ENCODE results near the gene TNNT3. TPM values are rescaled to one million over a fixed set of nuclear protein-coding genes. Genes with fewer than 3 reads are reported as not detected.

Gene TNNT3
- total RNA-seq, 2 experiments from 2014 or later, result 0.42 TPM; not detected in 1

- ChIA-PET POLR2A (interaction anchor here (1.9 kb wide), 1 partner anchor 25 kb away, joined by 5 read pairs; no protein-coding TSS in a partner anchor), CTCF (interaction anchor here (1.3 to 2.0 kb wide), 2 partner anchors 25 to 34 kb away, joined by 3 to 8 read pairs; no protein-coding TSS in a partner anchor)
Measured at GRCh38 chr11:1916132-1916985, 3.1 kb upstream of the TNNT3 start.

- ChIA-PET CTCF (interaction anchor here (1.3 to 2.0 kb wide), 2 partner anchors 26 to 35 kb away, joined by 3 to 8 read pairs; no protein-coding TSS in a partner anchor), POLR2A (interaction anchor here (1.9 kb wide), 1 partner anchor 26 kb away, joined by 5 read pairs; no protein-coding TSS in a partner anchor)
Measured at GRCh38 chr11:1916986-1917522, 2.4 kb upstream of the TNNT3 start.

DNA sequence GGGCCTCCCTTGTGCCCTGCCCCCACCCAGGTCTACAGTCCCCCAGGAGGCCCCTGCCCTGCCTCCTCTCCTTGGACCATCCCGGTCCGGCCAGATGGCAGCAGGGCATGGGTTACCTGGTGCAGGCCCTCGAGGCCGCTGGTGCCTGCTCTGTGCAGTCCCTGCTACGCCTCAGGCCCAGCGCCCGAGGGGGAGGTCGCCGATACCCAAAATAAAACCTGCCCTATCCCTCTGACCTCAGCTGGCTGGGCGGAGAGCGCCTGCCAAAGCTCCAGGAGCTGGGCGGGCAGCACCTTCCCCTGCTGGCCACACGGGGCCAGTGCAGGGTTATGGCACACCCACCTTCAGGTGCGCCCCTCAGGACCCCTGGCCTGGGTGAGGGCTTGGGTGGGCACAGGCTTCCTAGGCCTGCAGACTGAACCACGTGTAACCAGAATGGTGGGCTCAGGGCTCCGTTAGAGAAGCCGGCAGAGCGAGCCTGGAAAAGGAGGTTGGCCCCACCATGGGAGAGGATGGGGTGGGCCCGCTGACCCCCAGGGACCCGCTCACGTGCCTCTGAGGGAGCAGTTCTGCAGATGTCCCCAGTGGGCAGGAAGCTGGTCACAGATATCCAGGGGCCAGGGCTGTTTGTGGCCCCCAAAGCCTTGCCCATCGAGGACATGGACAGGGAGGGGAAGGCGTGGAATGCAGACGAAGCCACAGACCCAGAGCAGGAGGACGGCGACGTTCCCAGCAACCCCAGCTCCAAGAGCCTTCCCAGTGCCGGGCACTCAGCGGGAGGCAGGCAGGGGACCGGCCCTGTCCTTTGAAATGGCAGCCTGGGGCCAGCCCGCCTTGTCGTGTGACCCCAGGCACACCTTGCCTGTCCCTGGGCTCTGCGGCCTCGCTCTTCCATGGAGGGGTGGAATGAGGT is 1.7 kb upstream of the TNNT3 start:
- POLR2A ChIA-PET, result interaction anchor here (0.9 to 1.9 kb wide), 2 partner anchors 27 to 29 kb away, joined by 3 to 5 read pairs; no protein-coding TSS in a partner anchor

DNA sequence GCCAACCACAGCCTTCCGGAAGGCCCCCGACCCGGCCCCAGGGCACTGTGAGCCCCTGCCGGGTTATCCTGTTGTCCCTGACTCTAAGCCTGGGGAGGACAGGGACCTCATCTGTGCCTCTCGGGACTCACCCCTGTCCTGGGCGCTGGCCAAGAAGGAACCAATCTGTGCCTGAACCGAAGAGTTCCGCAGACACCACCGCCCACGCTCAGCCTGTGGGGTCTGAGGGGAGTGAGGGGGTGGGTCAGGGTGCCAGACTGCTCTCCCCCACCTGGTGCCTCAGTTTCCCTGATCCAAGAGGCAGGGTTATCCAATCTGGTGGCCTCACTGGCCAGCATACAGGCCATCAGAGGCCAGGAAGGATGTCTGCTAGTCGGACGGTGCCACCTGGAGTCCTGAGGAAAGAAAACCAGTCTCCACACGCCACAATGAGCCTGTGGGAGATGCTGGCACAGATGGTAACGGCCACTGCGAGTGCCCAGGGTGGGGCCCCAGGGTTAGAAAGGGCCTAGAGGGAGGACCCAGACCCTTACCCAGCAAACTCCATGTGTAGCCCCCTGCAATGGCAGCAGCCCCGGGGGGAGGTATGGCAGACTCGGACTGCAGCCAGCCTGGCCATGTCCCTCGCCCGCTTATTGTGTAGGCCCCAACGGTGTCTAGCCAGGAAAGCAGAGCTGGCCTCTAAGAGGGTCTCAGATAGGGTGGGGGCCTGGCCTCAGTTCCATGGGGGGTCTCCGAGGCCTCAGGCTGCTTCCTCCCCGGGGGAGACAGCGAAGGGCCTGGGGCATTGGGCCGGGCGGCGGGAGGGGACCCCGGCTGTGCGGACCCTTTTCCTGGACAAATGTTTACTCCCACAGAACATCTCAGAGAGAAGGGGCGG is 827 bp upstream of the TNNT3 start:
- CTCF ChIA-PET, result no interaction called here
- POLR2A ChIA-PET, result interaction anchor here (0.9 kb wide), 1 partner anchor 30 kb away, joined by 3 read pairs; no protein-coding TSS in a partner anchor

More for the DNA sequence above, 1.7 kb upstream of the TNNT3 start:
- CTCF ChIA-PET, result interaction anchor here (2.0 kb wide), 1 partner anchor 35 kb away, joined by 8 read pairs; no protein-coding TSS in a partner anchor

DNA sequence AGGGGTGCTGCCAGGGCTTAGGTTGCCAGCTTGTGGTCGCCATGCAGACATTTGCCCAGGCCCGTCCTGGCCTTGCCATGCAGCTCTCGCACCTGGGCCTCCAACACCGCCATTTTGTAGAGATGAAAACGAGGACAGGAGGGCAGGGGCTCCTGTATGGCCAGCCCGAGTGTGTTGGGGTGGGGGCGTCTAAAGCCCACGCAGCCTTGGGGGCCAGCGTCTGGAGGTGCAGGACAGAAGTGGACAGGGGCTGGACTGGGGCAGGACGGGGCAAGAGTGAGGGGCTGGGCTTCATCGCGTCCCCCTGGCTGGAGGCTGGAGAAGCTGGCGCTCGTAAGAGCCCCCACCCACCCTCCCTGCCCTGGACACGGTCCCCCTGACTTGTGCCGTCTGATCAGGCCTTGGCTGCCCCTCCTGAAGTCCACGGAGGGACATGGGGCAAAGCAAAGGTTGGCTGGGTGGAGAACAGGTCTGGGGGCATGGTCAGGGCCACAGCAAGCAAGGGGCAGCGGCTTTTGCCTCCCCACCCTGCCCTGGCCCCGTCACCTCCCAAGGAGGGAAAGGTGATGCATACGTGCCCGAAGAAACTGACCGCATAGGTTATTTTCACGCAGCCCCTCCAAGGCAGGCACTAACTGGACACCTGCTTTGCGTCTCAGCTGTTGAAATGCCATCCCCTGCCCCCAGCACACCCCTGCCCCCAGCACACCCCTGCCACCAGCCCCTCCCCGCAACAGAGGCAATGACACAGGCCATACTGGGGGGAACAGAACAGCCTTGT is 815 bp downstream of the TNNT3 start:
- CTCF ChIA-PET, result no interaction called here

DNA sequence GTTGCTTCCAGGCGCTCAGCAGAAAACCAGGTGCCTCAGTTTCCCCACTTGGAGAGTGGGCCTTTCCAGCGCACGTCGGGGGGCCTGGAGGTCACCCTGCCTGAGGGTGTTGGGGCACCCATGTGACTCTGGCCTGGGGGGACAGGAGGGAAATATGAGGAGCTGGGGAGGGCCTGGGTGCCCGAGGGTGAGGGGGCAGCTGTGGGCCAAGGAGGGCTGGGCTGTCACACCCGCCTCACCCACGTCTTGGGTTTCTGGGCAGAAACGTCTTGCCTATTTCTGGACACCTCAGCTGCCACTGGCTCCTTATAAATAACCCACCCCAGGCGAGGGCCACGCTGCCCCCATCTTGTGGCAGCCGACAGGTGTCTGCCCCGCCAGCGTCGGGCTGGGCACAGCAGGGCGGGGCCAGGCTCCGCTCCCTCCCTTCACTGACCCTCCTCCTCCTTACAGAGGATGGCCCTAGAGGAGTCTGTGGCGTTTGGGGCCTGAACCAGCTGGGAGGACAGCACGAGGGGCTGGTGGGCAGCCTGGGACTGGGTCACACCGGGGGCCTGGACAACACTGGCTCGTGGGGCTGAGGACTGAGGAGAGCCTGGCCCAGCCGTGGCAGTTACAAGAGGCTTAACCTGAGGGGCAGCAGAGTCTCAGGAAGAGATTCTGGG is 1.5 kb downstream of the TNNT3 start:
- ChIA-PET CTCF (interaction anchor here (0.9 to 2.4 kb wide), 6 partner anchors 27 to 230 kb away, joined by 3 to 7 read pairs (median 5); partner anchors contain the start of gene PRR33), POLR2A (interaction anchor here (0.5 kb wide), 1 partner anchor 1143 kb away, joined by 6 read pairs; no protein-coding TSS in a partner anchor)

More for the DNA sequence above, 815 bp downstream of the TNNT3 start:
- POLR2A ChIA-PET, result interaction anchor here (0.5 kb wide), 1 partner anchor 1142 kb away, joined by 6 read pairs; no protein-coding TSS in a partner anchor

DNA sequence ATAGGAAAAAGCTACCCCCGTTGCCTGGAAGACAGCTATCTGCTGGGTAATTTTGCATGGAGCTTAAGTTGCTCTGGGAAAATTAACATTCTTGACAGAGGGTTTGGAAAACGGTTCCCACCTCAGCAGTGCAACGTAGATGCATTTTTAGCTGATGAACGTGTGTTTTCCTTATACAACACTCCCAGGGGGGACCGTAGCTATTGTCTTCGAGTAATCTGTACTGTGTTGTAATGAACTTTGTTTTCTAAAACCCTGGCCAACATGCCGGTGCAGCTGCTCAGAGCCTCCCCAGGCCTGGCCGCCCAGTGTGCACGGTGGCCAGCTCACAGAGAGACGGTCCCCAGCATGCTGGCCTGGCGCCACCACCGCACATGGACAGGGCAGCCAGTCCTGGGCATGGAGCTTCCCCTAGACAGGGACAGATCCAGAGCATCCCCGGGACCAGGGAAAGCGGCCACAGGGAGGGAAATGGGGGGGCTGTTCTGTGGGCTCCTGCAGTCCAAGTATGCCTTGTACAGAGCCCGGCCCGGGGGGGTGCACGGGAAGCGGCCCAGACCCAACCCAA is 2.2 kb downstream of the TNNT3 start:
- CTCF ChIA-PET, result interaction anchor here (0.9 to 2.4 kb wide), 7 partner anchors 26 to 229 kb away, joined by 3 to 7 read pairs (median 5); partner anchors contain the start of gene PRR33
- POLR2A ChIA-PET, result no interaction called here

DNA sequence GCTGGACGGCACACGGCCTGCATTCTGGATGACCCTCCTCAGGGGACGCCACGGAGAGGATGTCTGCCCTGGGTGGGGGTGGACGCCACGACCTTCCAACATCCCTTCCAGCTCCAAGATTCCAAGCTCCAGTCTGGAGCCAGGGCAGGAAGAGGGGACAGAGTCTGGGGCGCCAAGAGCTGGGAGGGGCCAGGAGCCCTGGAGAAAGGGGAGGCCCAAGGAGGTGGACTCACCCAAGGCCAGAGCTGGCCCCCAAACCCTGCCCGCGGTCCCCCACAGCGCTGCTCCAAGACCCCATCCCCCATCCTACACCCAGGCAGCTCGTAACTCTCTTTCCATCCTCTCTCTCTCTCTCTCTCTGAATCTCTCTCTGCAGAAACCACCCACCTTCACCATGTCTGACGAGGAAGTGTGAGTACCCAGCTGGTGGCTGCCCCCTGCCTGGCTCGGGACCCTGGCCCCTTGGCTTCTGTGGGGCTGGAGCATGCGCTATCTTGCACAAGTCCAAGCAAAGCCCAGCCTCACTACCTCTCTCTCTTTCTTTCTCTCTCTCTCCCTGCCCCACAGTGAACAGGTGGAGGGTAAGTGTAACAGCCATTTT is 3.1 kb downstream of the TNNT3 start:
- ChIA-PET CTCF (interaction anchor here (0.8 to 2.4 kb wide), 6 partner anchors 14 to 229 kb away, joined by 3 to 7 read pairs (median 5); partner anchors contain the start of gene PRR33), POLR2A (no interaction called here)

DNA sequence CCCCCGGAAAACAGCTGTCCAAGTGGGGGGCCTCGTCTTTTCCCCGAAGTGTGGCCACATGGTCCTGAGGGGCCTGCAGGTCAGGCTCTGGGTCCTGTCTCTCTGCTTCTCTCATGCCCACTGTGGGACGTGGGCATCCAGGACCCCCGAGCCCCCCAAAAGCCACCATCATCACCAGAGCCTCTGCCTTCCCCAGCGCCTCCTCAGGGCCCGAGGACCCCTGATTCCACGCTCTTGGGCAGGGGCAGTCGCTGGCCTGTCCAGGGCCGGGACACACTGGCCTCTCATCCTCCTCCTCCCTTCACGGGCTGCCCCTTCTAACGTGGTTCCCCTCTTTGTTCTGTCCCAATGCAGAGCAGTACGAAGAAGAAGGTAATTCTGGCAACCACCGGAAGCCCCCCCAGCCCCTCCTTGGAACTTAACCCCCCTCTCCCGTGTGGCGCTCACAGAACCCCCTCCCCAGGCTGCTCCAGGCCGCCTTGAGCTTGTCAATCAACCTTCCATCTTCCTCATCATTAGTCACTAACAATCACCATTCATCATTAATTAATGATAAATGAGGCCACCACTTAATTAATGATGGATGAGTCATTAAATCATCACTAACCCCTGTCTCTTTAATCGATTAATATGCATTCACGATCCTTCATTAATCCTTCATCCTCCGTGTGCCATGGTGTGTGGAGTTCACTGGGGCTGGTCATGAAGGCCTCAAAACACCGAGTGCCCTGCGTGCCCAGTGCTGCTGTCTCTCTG is 3.9 kb downstream of the TNNT3 start:
- CTCF ChIA-PET, result interaction anchor here (1.5 to 2.4 kb wide), 2 partner anchors 32 to 41 kb away, joined by 5 to 7 read pairs; partner anchors contain the start of gene PRR33
- POLR2A ChIA-PET, result no interaction called here

DNA sequence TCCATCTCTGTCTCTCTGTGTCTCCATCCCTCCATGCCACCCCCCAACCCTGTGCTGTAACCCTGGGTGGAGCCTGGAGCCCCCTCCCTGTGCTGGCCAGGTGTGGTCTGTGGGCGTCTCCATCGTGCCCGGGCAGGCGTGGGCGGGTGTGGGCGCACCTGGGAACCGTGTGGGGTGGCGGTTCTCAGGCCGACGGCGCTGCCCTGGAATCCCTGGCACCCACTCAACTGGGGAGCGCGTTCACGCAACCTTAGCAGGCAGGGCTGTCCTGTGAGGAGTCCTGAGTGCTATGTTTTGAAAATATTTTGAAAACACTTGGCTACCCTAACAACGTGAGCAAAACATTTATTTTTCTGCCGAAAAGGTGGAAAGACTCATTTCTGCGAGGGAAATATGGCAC is 4.7 kb downstream of the TNNT3 start:
- ChIA-PET CTCF (no interaction called here), POLR2A (no interaction called here)

GRCh38 chr11:1924646-1925372 is 5.3 kb downstream of the TNNT3 start:
- CTCF ChIA-PET, result no interaction called here
- POLR2A ChIA-PET, result no interaction called here

DNA sequence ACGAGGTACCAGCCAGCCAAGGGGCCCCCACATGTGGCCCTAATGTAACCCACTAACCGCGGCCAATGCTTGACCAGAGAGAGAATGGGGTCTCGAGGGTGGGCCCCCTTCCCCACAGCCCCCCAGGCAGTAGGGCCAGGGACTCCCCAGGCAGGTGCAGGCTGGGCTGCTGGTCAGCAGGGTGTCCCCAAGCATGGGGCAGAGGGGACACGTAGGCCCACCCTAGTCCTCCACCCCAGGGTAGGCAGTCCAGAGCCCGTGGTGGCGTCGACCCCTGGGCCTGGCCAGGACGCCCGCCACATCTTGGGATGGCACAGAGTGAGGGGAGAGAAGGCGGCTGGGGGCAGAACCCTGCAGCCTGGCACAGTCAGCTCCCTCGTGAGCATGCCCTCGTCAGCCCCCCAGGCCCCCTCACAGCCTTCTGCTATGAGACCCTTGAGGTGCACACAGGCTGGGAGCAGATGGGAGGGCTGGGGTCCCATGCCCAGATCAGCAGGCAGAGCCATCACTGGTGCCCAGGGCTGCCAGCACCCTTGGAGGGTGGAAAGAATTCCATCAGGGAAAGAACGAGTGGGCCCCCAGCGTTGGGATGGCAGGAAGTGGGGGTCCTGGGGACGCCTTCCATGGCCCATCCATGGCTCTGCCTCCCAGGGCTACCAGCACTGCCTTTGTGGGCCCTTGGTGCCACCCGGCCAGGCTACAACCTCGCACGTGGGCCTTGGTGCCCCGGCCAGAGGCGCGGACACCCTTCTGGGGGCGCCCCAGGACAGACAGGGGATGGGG is 6.1 kb downstream of the TNNT3 start:
- CTCF ChIA-PET, result no interaction called here
- POLR2A ChIA-PET, result no interaction called here

GRCh38 chr11:1926156-1927025 is 6.9 kb downstream of the TNNT3 start:
- POLR2A ChIA-PET, result no interaction called here
- CTCF ChIA-PET, result no interaction called here

Measured in activated CD8-positive, alpha-beta memory T cell treated with anti-CD3 and anti-CD28 coated beads for 36 hours (primary cell).